SIG-M5 (cell line): ENCODE results near the gene SP6.

Experiments used
- DNase-seq: peaks from one replicate; lab custom pipeline; 2025; lab: John Stamatoyannopoulos, UW

SP6 gene

GRCh38 chr17:47879776-47880454, 29.0 kb upstream of the SP6 start:
- no peak for DNase-seq

- no peak for DNase-seq
These were observed 28.1 kb upstream of the SP6 start for GRCh38 chr17:47879028-47879585.

GRCh38 chr17:47878203-47879027, 27.5 kb upstream of the SP6 start:
- DNase-seq, result no peak

- DNase-seq, result no peak
These were observed 26.5 kb upstream of the SP6 start for GRCh38 chr17:47877368-47878034.

GRCh38 chr17:47875011-47875985, 24.3 kb upstream of the SP6 start:
- DNase-seq, result no peak

- DNase-seq, result no peak
These were observed 22.5 kb upstream of the SP6 start for GRCh38 chr17:47873200-47874090.

GRCh38 chr17:47872651-47873161, 21.7 kb upstream of the SP6 start:
- DNase-seq, result no peak

DNA sequence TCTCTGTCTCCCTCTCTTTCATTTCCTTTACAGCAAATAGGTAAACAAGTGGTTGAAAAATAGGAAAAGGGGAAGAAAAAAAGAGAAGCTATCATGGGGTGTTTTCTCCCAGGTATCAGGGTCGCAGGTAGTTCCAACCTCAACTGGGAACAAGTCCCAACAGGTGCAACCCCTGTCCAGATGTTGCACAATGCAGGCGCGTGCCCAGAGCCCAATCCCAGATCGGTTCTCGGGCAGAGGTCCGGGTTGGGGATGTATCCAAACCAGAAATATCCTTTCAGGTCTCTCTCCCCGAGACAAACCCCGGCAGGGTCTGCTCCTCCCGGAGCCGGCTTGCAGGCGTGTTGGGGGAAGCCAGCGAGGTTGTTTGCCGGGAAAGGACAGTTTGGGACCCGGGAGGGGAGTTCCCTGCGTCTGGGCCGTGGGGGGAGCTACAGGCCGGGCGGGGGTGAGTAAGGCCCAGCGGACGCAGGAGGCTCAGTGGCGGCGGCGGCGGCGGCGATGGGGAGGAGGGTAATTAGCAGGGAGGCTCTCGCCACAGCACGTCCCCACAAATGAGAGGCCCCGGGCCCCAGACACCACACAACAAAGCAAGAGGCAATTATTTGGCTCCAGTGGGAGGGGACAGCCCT, 21.2 kb upstream of the SP6 start:
- DNase-seq, result no peak

- DNase-seq, result no peak
These were observed 20.1 kb upstream of the SP6 start for GRCh38 chr17:47871048-47871447.

GRCh38 chr17:47870056-47870455, 19.1 kb upstream of the SP6 start:
- DNase-seq, result no peak

GRCh38 chr17:47869114-47869513, 18.2 kb upstream of the SP6 start:
- DNase-seq, result no peak

- DNase-seq, result no peak
These were observed 17.0 kb upstream of the SP6 start for GRCh38 chr17:47867813-47868533.

DNA sequence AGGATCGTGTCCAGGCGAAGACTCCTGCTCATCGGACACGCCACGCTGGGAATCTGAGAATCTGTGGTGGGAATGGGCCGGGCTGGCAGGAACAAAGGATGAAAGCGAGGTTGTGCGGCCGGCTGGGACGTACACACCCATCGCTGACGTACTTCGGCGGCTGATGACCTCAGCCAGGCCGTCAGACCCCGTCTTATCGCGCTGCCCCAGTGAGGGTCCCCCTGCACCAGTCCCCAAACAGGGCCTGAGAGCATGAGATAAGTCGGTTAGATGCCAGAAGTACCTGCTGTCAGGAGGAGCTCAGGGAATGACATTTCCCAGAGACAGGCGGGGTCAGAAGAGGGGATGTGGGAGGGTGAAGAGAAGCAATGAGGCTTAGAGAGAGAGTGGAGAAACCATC, 16.0 kb upstream of the SP6 start:
- DNase-seq, result no peak

DNA sequence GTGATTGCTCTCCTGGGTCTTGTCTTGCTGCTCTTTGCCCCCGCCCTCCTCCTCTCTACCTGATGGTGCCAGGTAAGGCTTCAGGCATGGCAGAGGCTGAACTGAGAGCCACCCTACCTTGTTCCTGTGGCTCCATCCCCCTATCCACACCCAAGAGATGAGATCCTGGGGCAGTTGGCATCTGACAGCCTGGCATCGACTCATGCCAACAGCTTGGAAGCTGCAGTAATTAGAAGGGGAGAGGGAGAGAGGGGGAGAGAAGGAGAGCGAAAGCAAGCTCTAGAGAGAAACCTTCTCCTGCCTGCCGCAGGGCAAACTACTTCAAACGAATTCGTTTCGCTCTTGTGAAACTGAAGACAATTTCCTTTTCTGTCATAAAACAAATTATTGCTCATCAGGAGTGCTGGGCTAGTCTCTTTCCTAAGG, 13.8 kb upstream of the SP6 start:
- DNase-seq, result no peak

DNA sequence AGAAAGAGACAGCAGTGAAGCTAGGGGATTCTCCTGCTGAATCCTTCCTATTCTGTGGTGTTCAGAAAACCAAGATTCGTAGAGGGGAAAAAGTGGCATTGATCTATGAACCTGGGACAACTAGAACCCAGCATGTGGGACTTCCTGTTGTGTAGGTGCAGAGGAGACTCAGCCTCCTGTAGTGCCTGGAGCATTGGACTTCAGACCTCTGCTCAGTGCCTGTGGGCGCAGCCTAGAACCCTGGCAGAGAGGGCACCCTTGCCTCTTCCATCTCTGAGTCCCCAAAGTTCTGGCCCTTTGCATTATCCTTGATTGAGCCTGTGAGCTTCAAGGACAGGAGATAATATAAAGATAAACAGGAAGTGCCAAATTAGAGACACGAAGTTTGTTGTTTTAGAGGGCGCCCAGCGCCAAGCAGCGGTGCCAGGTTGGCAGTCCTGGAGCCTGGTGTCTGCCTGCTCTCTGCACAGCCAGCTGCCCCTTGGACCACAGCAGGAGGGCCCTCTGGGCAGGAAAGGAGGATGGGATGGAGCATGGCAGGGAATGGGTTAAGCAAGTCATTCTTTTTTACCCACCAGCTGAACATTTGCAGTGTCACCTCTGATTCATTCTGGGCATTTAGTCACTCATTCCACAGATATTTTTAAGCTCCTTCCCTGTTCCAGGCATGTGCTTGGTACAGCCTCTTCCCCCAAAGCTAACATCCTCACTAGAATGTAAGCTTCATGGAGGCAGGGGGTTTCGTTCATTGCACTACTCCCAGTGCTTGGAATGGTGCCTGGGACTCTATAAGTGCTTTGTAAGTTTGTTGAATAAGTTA, 11.9 kb upstream of the SP6 start:
- no peak for DNase-seq

DNA sequence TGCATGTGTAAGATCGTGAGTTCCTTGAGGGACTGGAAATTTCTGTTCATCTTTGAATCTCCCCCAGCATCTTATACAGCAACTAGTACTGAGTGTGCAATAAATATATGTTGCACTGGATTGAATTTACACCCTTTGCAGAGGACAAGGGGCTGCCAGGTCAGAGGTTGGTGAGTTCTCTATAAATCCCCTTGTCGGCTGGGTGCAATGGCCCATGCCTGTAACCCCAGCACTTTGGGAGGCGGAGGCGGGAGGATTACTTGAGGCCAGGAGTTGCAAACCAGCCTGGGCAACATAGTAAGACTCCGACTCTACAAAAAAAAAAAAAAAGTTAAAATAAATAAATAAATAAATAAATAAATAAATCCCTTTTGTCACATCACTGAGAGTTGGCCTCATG, 9.4 kb upstream of the SP6 start:
- DNase-seq, result no peak

DNA sequence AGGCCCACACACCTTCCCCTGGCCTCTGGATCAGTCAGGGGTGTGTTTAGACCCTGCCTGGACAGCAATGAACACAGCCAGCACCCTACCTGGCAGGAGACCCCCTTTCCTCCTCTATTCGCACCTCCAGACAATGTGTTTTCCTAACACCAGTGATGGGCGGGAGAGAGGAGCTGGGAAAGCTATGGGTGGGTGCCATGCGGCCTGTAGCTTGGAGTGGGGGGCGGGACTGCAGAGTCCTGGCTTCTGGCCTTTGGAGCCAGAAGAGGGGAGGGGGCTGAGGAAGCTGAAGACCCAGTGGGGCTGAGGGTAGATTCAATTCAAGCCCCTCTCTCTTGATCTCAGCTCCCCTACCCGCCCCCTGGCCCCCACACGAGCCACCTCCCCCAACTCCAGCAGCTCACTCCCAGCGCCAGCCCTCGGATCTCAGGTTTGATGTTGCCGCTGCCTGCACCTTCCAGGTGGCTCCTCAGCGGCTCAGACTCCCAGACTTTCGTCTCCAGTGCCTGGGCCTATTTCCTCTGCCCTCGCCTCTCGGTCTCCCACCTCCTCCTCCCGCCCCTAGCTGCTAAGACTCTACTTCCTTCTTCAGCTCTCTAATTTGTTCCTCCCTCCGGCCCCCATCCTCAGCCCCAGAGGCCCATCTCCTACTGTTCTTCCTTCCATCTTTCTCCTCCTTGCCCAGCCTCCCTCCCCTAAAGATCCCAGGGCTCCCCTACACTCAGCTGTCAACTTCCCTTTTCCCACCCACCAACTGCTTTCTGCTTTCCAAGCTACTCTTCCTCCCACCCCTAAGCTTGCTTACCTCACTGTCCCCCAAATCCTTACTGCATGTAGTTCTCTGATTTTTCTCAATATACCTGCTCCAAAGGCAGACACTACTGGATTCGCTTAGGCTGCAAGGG, 6.8 kb upstream of the SP6 start:
- DNase-seq, result no peak
